AG04450 (cell line): ENCODE measurements around the gene IRAK1BP1. TPM values are rescaled to one million over a fixed set of nuclear protein-coding genes. Genes with fewer than 3 reads are reported as not detected.

Experiments used
- CTCF ChIA-PET: fragments of 300-600, 350-600 bp; formaldehyde crosslinking; extraction: SDS; loops from one replicate; lab custom pipeline; 2022; ENCODE audit warnings: antibody characterized with exemption, inconsistent platforms; lab: Charles Lee
- POLR2A ChIA-PET: fragments of 350-600 bp; formaldehyde crosslinking; extraction: SDS; loops from one replicate; lab custom pipeline; 2021; ENCODE audit warnings: antibody characterized with exemption, inconsistent platforms; lab: Yijun Ruan, JAX
- DNase-seq: peaks from one replicate; pipeline ENCODE4 v3.0.0-alpha.2; 2011; ENCODE audit warnings: low read depth, low spot score
- H3K27ac ChIP-seq: one replicate; pipeline ENCODE4 v1.5.1; 2012; ENCODE audit warnings: low read depth, low read length, control low read depth
- H3K27me3 ChIP-seq: one replicate; pipeline ENCODE4 v1.6.0; 2012; ENCODE audit warnings: low read length; ENCODE audit not compliant: control insufficient read depth, insufficient read depth
- H3K4me3 ChIP-seq: 2 replicates; pipeline ENCODE4 v1.5.1; 2011; ENCODE audit warnings: mild to moderate bottlenecking, low read depth, low read length, control low read depth
- H3K9me3 ChIP-seq: 2 replicates; pipeline ENCODE4 v1.5.1; 2012; ENCODE audit warnings: low read length; ENCODE audit not compliant: control insufficient read depth, insufficient read depth
- CTCF ChIP-seq: IDR thresholded peaks from 2 replicates; pipeline ENCODE4 v1.5.1; 2011; ENCODE audit warnings: low read depth, low read length, control low read depth, inconsistent platforms
- polyA plus RNA-seq: library from polyadenylated mRNA; depleted of rRNA; stranded (reverse); fragments of >200 nt; gene quantifications from 2 replicates; pipeline ENCODE4 v1.2.3, GENCODE V29; 2011

Gene IRAK1BP1
- polyA plus RNA-seq, 1 experiment, result 3.9 TPM

GRCh38 chr6:78936515-78936914, 69.2 kb downstream of the IRAK1BP1 start:
- Histone ChIP-seq H3K4me3 (no peak overlapping the region), H3K27me3 (no peaks in the 10 kb centered on the region), H3K27ac (no peak overlapping the region), H3K9me3 (peaks cover 3% of the 10 kb centered on the region; the same call in 1 of the 2 replicates)
- no peak for DNase-seq
- TF ChIP-seq CTCF, result no peak
- ChIA-PET POLR2A (no interaction called here), CTCF (interaction anchor here (0.6 kb wide), 1 partner anchor 114 kb away, joined by 3 read pairs; no protein-coding TSS in a partner anchor)

- POLR2A ChIA-PET, result no interaction called here
- H3K27me3 ChIP-seq, result no peaks in the 10 kb centered on the region
- no peaks in the 10 kb centered on the region for H3K9me3 ChIP-seq
- no peak for TF ChIP-seq CTCF
- no peak for DNase-seq
- no peak overlapping the region for H3K27ac ChIP-seq
- H3K4me3 ChIP-seq, result no peak overlapping the region
- CTCF ChIA-PET, result no interaction called here
These were observed 75.1 kb downstream of the IRAK1BP1 start for GRCh38 chr6:78942446-78942845.

GRCh38 chr6:78947529-78947928, 80.2 kb downstream of the IRAK1BP1 start:
- DNase-seq, result peak; percentile 15
- Histone ChIP-seq H3K4me3 (no peak overlapping the region; the same call in 1 of the 2 replicates), H3K27ac (no peak overlapping the region)

GRCh38 chr6:78947962-78948361, 80.6 kb downstream of the IRAK1BP1 start:
- TF ChIP-seq CTCF, result no peak
- ChIA-PET POLR2A (no interaction called here), CTCF (interaction anchor here (0.6 kb wide), 1 partner anchor 657 kb away, joined by 7 read pairs; no protein-coding TSS in a partner anchor)
- H3K9me3 ChIP-seq, result peaks cover 12% of the 10 kb centered on the region; the same call in 1 of the 2 replicates
- DNase-seq, result peak; percentile 18
- no peak overlapping the region for H3K27ac ChIP-seq
- H3K4me3 ChIP-seq, result no peak overlapping the region; the same call in 1 of the 2 replicates
- no peaks in the 10 kb centered on the region for H3K27me3 ChIP-seq

More at GRCh38 chr6:78947529-78947928, 80.2 kb downstream of the IRAK1BP1 start:
- ChIA-PET CTCF (no interaction called here), POLR2A (no interaction called here)
- Histone ChIP-seq H3K9me3 (peaks cover 12% of the 10 kb centered on the region; the same call in 1 of the 2 replicates), H3K27me3 (no peaks in the 10 kb centered on the region)
- no peak for TF ChIP-seq CTCF

GRCh38 chr6:78948785-78949184, 81.4 kb downstream of the IRAK1BP1 start:
- DNase-seq, result no peak
- Histone ChIP-seq H3K4me3 (no peak overlapping the region), H3K27me3 (no peaks in the 10 kb centered on the region), H3K9me3 (peaks cover 12% of the 10 kb centered on the region; the same call in 1 of the 2 replicates), H3K27ac (no peak overlapping the region)
- ChIA-PET CTCF (no interaction called here), POLR2A (no interaction called here)
- no peak for TF ChIP-seq CTCF
